GM12878 (cell line): ENCODE measurements around the gene HCK. TPM values are rescaled to one million over a fixed set of nuclear protein-coding genes. Genes with fewer than 3 reads are reported as not detected.

Experiments used
- ATAC-seq: fragments of 200-7000 bp; cut with Tn5 transposase; 3 replicates; pipeline ENCODE4 v1.9.1; 2020; ENCODE audit warnings: mild to moderate bottlenecking, moderate library complexity
- BruUV-seq: library from RNA; stranded (reverse); fragments of 400-500 nt; replicated peaks from 2 replicates; lab custom pipeline; 2021; lab: Mats Ljungman, UMichigan
- CTCF ChIA-PET: fragments of 300-600 bp; sonication (Branson Sonifier 250); formaldehyde crosslinking; extraction: SDS; loops from one replicate; lab custom pipeline; 2021; ENCODE audit warnings: inconsistent platforms; lab: Yijun Ruan, JAX
- POLR2A ChIA-PET: fragments of 350-600 bp; formaldehyde crosslinking; extraction: SDS; loops from one replicate; lab custom pipeline; 2021; ENCODE audit warnings: inconsistent platforms; lab: Charles Lee
- RAD21 ChIA-PET: fragments of 300-600 bp; sonication (Branson Sonifier 250); formaldehyde crosslinking; loops from one replicate; lab custom pipeline; 2023; ENCODE audit warnings: antibody characterized with exemption; ENCODE audit not compliant: unreplicated experiment; lab: Charles Lee
- SMC1A ChIA-PET: fragments of 300-600 bp; sonication (Branson Sonifier 250); formaldehyde crosslinking; loops from one replicate; lab custom pipeline; 2023; ENCODE audit not compliant: unreplicated experiment, uncharacterized antibody; lab: Charles Lee
- DNase-seq: peaks from one replicate; pipeline ENCODE4 v3.0.0-alpha.2; 2011; ENCODE audit warnings: low read depth, low spot score
- FAIRE-seq: peaks from 3 replicates; lab custom pipeline; 2011; peaks lifted over from hg19 to GRCh38; lab: Jason Lieb, UNC
- H2AFZ ChIP-seq: 2 replicates; pipeline ENCODE4 v1.6.0; 2011; ENCODE audit warnings: low read depth, low read length, control low read depth; ENCODE audit not compliant: control insufficient read depth
- H3K27ac ChIP-seq: 2 replicates; pipeline ENCODE4 v1.5.1; 2011; ENCODE audit warnings: control low read depth; ENCODE audit not compliant: control insufficient read depth, insufficient read depth
- H3K27me3 ChIP-seq, 2 experiments: replicated peaks in 1 of 2; 2 replicates each; pipeline versions ENCODE4 v1.6.0 to v1.6.1; 2011; ENCODE audit warnings: low read length in 1 of 2; ENCODE audit not compliant: control insufficient read depth in 2 of 2, insufficient read depth in 2 of 2
- H3K36me3 ChIP-seq, 2 experiments: 2 replicates each; pipeline ENCODE4 v1.5.1; 2011; ENCODE audit warnings: low read length in 1 of 2; ENCODE audit not compliant: control insufficient read depth in 2 of 2, insufficient read depth in 2 of 2
- H3K4me1 ChIP-seq: 2 replicates; pipeline ENCODE4 v1.6.1; 2011; ENCODE audit warnings: mild to moderate bottlenecking, low read length, moderate library complexity, mixed read lengths; ENCODE audit not compliant: control insufficient read depth, insufficient read depth
- H3K4me2 ChIP-seq: 2 replicates; pipeline ENCODE4 v1.6.0; 2011; ENCODE audit warnings: control low read depth; ENCODE audit not compliant: control insufficient read depth, insufficient read depth
- H3K4me3 ChIP-seq: fragments of 200-600 bp; sonication (generic); 2 replicates; pipeline ENCODE4 v1.5.1; 2016
- H3K79me2 ChIP-seq: 2 replicates; pipeline ENCODE4 v1.6.0; 2011; ENCODE audit warnings: low read length; ENCODE audit not compliant: control insufficient read depth, insufficient read depth
- H3K9ac ChIP-seq: 2 replicates; pipeline ENCODE4 v1.8.0; 2011; ENCODE audit warnings: low read length, control low read depth, mixed read lengths; ENCODE audit not compliant: control insufficient read depth, insufficient read depth
- H3K9me3 ChIP-seq: replicated peaks from 3 replicates; pipeline ENCODE4 v1.5.1; 2011; ENCODE audit warnings: mild to moderate bottlenecking, low read length; ENCODE audit not compliant: control insufficient read depth, insufficient read depth
- H4K20me1 ChIP-seq: 2 replicates; pipeline ENCODE4 v1.6.0; 2011; ENCODE audit not compliant: control insufficient read depth, insufficient read depth
- JUND ChIP-seq: IDR thresholded peaks from 2 replicates; pipeline ENCODE4 v1.6.1; 2012; ENCODE audit warnings: low read depth, mild to moderate bottlenecking, low read length, improper control_type of control experiment, moderate library complexity
- RUNX3 ChIP-seq: IDR thresholded peaks from 2 replicates; pipeline ENCODE4 v1.6.1; 2012; ENCODE audit warnings: low read length, inconsistent platforms
- WGBS: methylation state at CpG from one replicate; pipeline ENCODE4 v1.1.6; 2016; ENCODE audit warnings: low lambda C conversion rate; ENCODE audit not compliant: insufficient replicate concordance, insufficient coverage; ENCODE audit errors: missing lambda C conversion rate; 5-methylcytosine and 5-hydroxymethylcytosine counted together
- in situ Hi-C: fragments of 300-500 bp; cut with MboI; formaldehyde crosslinking; loops from 9 replicates; pipeline ENCODE4 v1.14.3; 2018; ENCODE audit warnings: mixed read lengths
- intact Hi-C: fragments of 100-400 bp; cut with micrococcal nuclease; formaldehyde crosslinking; loops from one replicate; pipeline ENCODE4 v1.14.2; 2022; ENCODE audit not compliant: unreplicated experiment
- polyA plus RNA-seq, 11 experiments: library from polyadenylated mRNA; depleted of rRNA in 4 of 11; unstranded in 6 of 11; stranded (reverse) in 5 of 11; fragments of >200 nt; fragmentation: Nextera tagmentation in 4 of 11; fragmentation: Illumina TruSeq in 1 of 11; extraction: Ambion mirVana in 4 of 11; extraction: Trizol in 1 of 11; gene quantifications; 1 replicate in 1 of 11; 2 replicates in 10 of 11; pipeline versions ENCODE4 v1.2.1 to v1.2.3, GENCODE V29; 2011 to 2016; ENCODE audit warnings: inconsistent platforms in 2 of 11, missing spikeins in 2 of 11, low read depth in 1 of 11
- total RNA-seq, 4 experiments: library from RNA; depleted of rRNA in 3 of 4; stranded (reverse); fragments of >200 nt in 3 of 4; fragmentation: Illumina TruSeq in 1 of 4; extraction: Trizol in 1 of 4; gene quantifications; 2 replicates each; pipeline versions ENCODE4 v1.2.1 to v1.2.3, GENCODE V29; 2013 to 2021
- TF ChIP-seq, protein P1 (sequence below), 3 experiments: IDR thresholded peaks in 2 of 3; conservative IDR thresholded peaks in 1 of 3; 2 replicates each; pipeline ENCODE4 v1.5.1; 2011; ENCODE audit warnings: low read depth in 3 of 3, low read length in 3 of 3, mild to moderate bottlenecking in 3 of 3, control low read depth in 2 of 3, moderate library complexity in 2 of 3, inconsistent platforms in 1 of 3, mixed read lengths in 1 of 3; ENCODE audit not compliant: control insufficient read depth in 2 of 3, insufficient read depth in 1 of 3; ENCODE audit errors: extremely low read depth in 1 of 3
- TF ChIP-seq, protein P2 (sequence below): IDR thresholded peaks from 2 replicates; pipeline ENCODE4 v1.6.1; 2011; ENCODE audit warnings: borderline replicate concordance, low read depth, mild to moderate bottlenecking, moderate library complexity, low read length; ENCODE audit not compliant: insufficient read depth, poor library complexity, severe bottlenecking

The HCK gene
- total and polyA plus RNA-seq, 10 of the 15 experiments (the other 5 are each of a cell fraction or from before 2014, with no cell fraction given), result 1.3 to 30.3 (median 18.5) TPM

DNA sequence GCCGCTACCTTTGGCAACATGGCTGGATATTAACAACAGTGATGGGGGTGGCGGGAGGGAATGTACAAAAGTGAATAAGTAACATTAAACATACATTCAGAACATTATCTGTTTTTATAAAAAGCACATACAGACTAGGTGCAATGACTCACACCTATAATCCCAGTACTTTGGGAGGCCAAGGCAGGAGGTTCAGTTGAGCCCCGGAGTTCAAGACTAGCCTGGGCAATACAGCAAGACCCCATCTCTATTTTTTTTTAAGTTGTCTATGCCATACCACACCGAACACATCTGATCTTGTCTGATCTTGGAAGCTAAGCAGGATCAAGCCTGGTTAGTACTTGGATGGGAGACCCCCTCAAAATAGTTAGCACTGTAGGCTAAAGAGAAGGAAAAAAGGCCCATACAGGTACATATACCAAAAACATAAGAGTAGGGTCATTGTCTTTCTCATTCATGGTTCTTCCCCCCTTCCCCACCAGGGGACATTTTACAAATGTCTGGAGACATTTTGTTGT lies 1.7 kb upstream of the HCK start:
- Histone ChIP-seq H3K9me3 (no peaks in the 10 kb centered on the region; the same call in 2 of the 3 replicates), H2AFZ (no peak overlapping the region)
- DNase-seq, result no peak
- CTCF ChIA-PET, result interaction anchor here (1.2 to 10.5 kb wide), 3 partner anchors 9 to 17 kb away, joined by 5 to 106 read pairs (median 8); no protein-coding TSS in a partner anchor
- no peak for TF ChIP-seq JUND
- peak; percentile 49; the same call in 1 of the 2 replicates for TF ChIP-seq RUNX3
- TF ChIP-seq, protein P1, sequence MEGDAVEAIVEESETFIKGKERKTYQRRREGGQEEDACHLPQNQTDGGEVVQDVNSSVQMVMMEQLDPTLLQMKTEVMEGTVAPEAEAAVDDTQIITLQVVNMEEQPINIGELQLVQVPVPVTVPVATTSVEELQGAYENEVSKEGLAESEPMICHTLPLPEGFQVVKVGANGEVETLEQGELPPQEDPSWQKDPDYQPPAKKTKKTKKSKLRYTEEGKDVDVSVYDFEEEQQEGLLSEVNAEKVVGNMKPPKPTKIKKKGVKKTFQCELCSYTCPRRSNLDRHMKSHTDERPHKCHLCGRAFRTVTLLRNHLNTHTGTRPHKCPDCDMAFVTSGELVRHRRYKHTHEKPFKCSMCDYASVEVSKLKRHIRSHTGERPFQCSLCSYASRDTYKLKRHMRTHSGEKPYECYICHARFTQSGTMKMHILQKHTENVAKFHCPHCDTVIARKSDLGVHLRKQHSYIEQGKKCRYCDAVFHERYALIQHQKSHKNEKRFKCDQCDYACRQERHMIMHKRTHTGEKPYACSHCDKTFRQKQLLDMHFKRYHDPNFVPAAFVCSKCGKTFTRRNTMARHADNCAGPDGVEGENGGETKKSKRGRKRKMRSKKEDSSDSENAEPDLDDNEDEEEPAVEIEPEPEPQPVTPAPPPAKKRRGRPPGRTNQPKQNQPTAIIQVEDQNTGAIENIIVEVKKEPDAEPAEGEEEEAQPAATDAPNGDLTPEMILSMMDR (IDR thresholded peaks at IDR 0.05 in 2 of 3, conservative IDR thresholded peaks at IDR 0.05 in 1 of 3; ENCODE audit: control insufficient read depth in 2 of 3, extremely low read depth in 1 of 3, insufficient read depth in 1 of 3, low read depth in 3 of 3, low read length in 3 of 3), result peak in 1 of 3 experiments; percentile 11; a peak in 1 of 6 replicates
- TF ChIP-seq, protein P2, sequence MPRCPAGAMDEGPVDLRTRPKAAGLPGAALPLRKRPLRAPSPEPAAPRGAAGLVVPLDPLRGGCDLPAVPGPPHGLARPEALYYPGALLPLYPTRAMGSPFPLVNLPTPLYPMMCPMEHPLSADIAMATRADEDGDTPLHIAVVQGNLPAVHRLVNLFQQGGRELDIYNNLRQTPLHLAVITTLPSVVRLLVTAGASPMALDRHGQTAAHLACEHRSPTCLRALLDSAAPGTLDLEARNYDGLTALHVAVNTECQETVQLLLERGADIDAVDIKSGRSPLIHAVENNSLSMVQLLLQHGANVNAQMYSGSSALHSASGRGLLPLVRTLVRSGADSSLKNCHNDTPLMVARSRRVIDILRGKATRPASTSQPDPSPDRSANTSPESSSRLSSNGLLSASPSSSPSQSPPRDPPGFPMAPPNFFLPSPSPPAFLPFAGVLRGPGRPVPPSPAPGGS, result no peak
- TF ChIP-seq, all 136 proteins: peak for 2
- Histone ChIP-seq H4K20me1 (no peaks in the 10 kb centered on the region; the same call in 1 of the 2 replicates), H3K79me2 (peaks cover 8% of the 10 kb centered on the region), H3K4me3 (no peak overlapping the region), H3K4me1 (peaks cover 11% of the 10 kb centered on the region), H3K27ac (no peak overlapping the region), H3K36me3 (no peaks in the 10 kb centered on the region), H3K9ac (no peak overlapping the region), H3K27me3 (peaks cover 3 to 7% of the 10 kb centered on the region in 2 experiments), H3K4me2 (no peak overlapping the region)
- in situ Hi-C loops, result no loop called here
- POLR2A ChIA-PET, result interaction anchor here (1.1 to 5.0 kb wide), 4 partner anchors 8 to 19 kb away, joined by 3 to 86 read pairs (median 14); no protein-coding TSS in a partner anchor
- RAD21 ChIA-PET, result interaction anchor here (1.1 to 4.3 kb wide), 3 partner anchors 14 to 36 kb away, joined by 4 to 53 read pairs (median 5); no protein-coding TSS in a partner anchor
- SMC1A ChIA-PET, result interaction anchor here (0.9 to 1.7 kb wide), 8 partner anchors 8 to 40 kb away, joined by 3 to 6 read pairs (median 3); no protein-coding TSS in a partner anchor
- intact Hi-C loops, result loop anchor here (5.0 kb wide), 1 partner anchor 42 kb away; no protein-coding TSS in a partner anchor
- BruUV-seq, result no TSS peak
- no peak for ATAC-seq
- no peak for FAIRE-seq
- 91% methylated on average over 4 of the region's 4 CpGs for WGBS
